Mucosa of descending colon (tissue), 3 donors: ENCODE data around the gene EFS. TPM values are rescaled to one million over a fixed set of nuclear protein-coding genes. Genes with fewer than 3 reads are reported as not detected.
"Not testable (repeated sequence)": the region's sequence is repeated elsewhere in the genome, so short reads cannot be mapped to it uniquely, and the experiment has no call there.

Source experiments
- ATAC-seq: fragments of 200-7000 bp; cut with Tn5 transposase; one replicate; pipeline ENCODE4 v1.9.1; 2020; ENCODE audit warnings: mild to moderate bottlenecking, moderate library complexity
- DNase-seq, 3 donors: peaks; one replicate each; pipeline ENCODE4 v3.0.0-alpha.2; 2020
- H3K36me3 ChIP-seq: fragments of 200-600 bp; one replicate; pipeline ENCODE4 v1.8.0; 2021; ENCODE audit warnings: low read depth, mild to moderate bottlenecking
- H3K4me1 ChIP-seq: fragments of 200-600 bp; one replicate; pipeline ENCODE4 v1.8.0; 2021; ENCODE audit warnings: low read depth, mild to moderate bottlenecking
- H3K4me3 ChIP-seq: fragments of 200-600 bp; one replicate; pipeline ENCODE4 v1.8.0; 2021; ENCODE audit warnings: mild to moderate bottlenecking
- H3K9me3 ChIP-seq: fragments of 200-600 bp; one replicate; pipeline ENCODE4 v1.8.0; 2021; ENCODE audit warnings: mild to moderate bottlenecking
- CTCF ChIP-seq: fragments of 200-600 bp; IDR thresholded peaks from one replicate; pipeline ENCODE4 v1.8.0; 2022; ENCODE audit warnings: antibody characterized with exemption, mild to moderate bottlenecking
- intact Hi-C, 2 donors: fragments of 100-400 bp; cut with DNase I in 1 of 2; cut with micrococcal nuclease in 1 of 2; formaldehyde crosslinking; loops; one replicate each; pipeline versions ENCODE4 v1.11.0 to v1.11.1; 2022; cut with DNase I, micrococcal nuclease
- total RNA-seq, 3 donors: library from RNA; stranded (reverse); fragmentation: NEBNext Ultra II Directional in 2 of 3; extraction: Animal tissue kit (Norgen Biotek cat#: 25700) in 2 of 3; gene quantifications; one replicate each; pipeline versions ENCODE4 v1.2.1 to v1.2.4, GENCODE V29; 2021 to 2023
- donor health status: DM: no; HTN: no; CAD: no; lungs with moderate emphysema.
- donor health status: DM: no; HTN: no; CAD: no.
- donor health status: DM: no; HTN: yes; CAD: no.

The EFS gene
- total RNA-seq, 3 donors from 2014 or later, result 0.98 to 16.6 (median 3.3) TPM

GRCh38 chr14:23387916-23388882 is 23.2 kb upstream of the EFS start:
- Histone ChIP-seq H3K4me1 (no peaks in the 10 kb centered on the region), H3K9me3 (no peaks in the 10 kb centered on the region), H3K4me3 (no peak overlapping the region), H3K36me3 (no peaks in the 10 kb centered on the region)
- no peak for TF ChIP-seq CTCF
- intact Hi-C loops, result no loop called here
- ATAC-seq (no peak), DNase-seq (no peak)

GRCh38 chr14:23386999-23387398 is 22.0 kb upstream of the EFS start:
- DNase-seq, result no peak
- Histone ChIP-seq H3K9me3 (no peaks in the 10 kb centered on the region), H3K4me3 (no peak overlapping the region), H3K4me1 (no peaks in the 10 kb centered on the region), H3K36me3 (no peaks in the 10 kb centered on the region)
- intact Hi-C loops, result no loop called here
- ATAC-seq, result no peak
- TF ChIP-seq CTCF, result no peak

- H3K4me3 ChIP-seq, H3K9me3 ChIP-seq, intact Hi-C loops, ATAC-seq, DNase-seq, H3K36me3 ChIP-seq, H3K4me1 ChIP-seq: not testable (repeated sequence)
Observed at GRCh38 chr14:23386266-23386657, 21.3 kb upstream of the EFS start.

- Histone ChIP-seq H3K4me3 (no peak overlapping the region), H3K36me3 (no peaks in the 10 kb centered on the region), H3K4me1 (no peaks in the 10 kb centered on the region), H3K9me3 (no peaks in the 10 kb centered on the region)
- ATAC-seq (no peak), DNase-seq (no peak)
- no peak for TF ChIP-seq CTCF
- intact Hi-C loops, result no loop called here
Observed at GRCh38 chr14:23385642-23386265, 20.8 kb upstream of the EFS start.

- no peaks in the 10 kb centered on the region for H3K4me1 ChIP-seq
- no peak overlapping the region for H3K4me3 ChIP-seq
- no peak for TF ChIP-seq CTCF
- no peaks in the 10 kb centered on the region for H3K36me3 ChIP-seq
- intact Hi-C loops, result no loop called here
- no peaks in the 10 kb centered on the region for H3K9me3 ChIP-seq
- no peak for DNase-seq
- no peak for ATAC-seq
Observed at GRCh38 chr14:23385244-23385641, 20.3 kb upstream of the EFS start.
